Loucy (cell line): ENCODE measurements around the gene IPMK.

Experiments used
- H2AFZ ChIP-seq: fragments of 200-600 bp; sonication (generic); 2 replicates; pipeline ENCODE4 v1.6.0; 2016; ENCODE audit warnings: antibody characterized with exemption, mild to moderate bottlenecking, low read length, moderate library complexity
- H3F3A ChIP-seq: fragments of 200-600 bp; 2 replicates; pipeline ENCODE4 v1.6.0; 2016; ENCODE audit warnings: antibody characterized with exemption, low read depth, mild to moderate bottlenecking
- H3K27me3 ChIP-seq: fragments of 200-600 bp; sonication (generic); 2 replicates; pipeline ENCODE4 v1.6.1; 2014; ENCODE audit warnings: low read length, mild to moderate bottlenecking; ENCODE audit not compliant: insufficient read depth, poor library complexity, severe bottlenecking
- H3K36me3 ChIP-seq: fragments of 200-600 bp; sonication (generic); 2 replicates; pipeline ENCODE4 v1.6.1; 2016; ENCODE audit warnings: low read length; ENCODE audit not compliant: insufficient read depth
- H3K4me1 ChIP-seq: fragments of 200-600 bp; sonication (generic); 2 replicates; pipeline ENCODE4 v1.5.1; 2014; ENCODE audit warnings: low read length, mild to moderate bottlenecking; ENCODE audit not compliant: insufficient read depth, poor library complexity, severe bottlenecking
- H3K4me2 ChIP-seq: fragments of 200-600 bp; sonication (generic); 2 replicates; pipeline ENCODE4 v1.6.0; 2014; ENCODE audit warnings: antibody characterized with exemption, low read length, low read depth, mild to moderate bottlenecking; ENCODE audit not compliant: poor library complexity, severe bottlenecking
- H3K4me3 ChIP-seq: fragments of 200-600 bp; sonication (generic); 2 replicates; pipeline ENCODE4 v1.5.1; 2014; ENCODE audit warnings: low read length, mild to moderate bottlenecking, mixed read lengths; ENCODE audit not compliant: poor library complexity, severe bottlenecking
- H3K79me2 ChIP-seq: fragments of 200-600 bp; sonication (generic); 2 replicates; pipeline ENCODE4 v1.6.1; 2014; ENCODE audit warnings: low read length; ENCODE audit not compliant: insufficient read depth
- H3K9ac ChIP-seq: fragments of 200-600 bp; sonication (generic); 2 replicates; pipeline ENCODE4 v1.6.0; 2014; ENCODE audit warnings: mild to moderate bottlenecking, low read depth, low read length, moderate library complexity; ENCODE audit not compliant: poor library complexity, severe bottlenecking
- H3K9me2 ChIP-seq: fragments of 200-600 bp; sonication (generic); replicated peaks from 2 replicates; pipeline ENCODE4 v1.6.1; 2016; ENCODE audit warnings: low read depth, low read length, mixed read lengths
- H3K9me3 ChIP-seq: fragments of 200-600 bp; sonication (generic); 2 replicates; pipeline ENCODE4 v1.6.1; 2014; ENCODE audit warnings: mild to moderate bottlenecking, antibody characterized with exemption, low read length, low read depth; ENCODE audit not compliant: insufficient read depth
- H4K20me1 ChIP-seq: fragments of 200-600 bp; sonication (generic); 2 replicates; pipeline ENCODE4 v1.6.0; 2014; ENCODE audit warnings: antibody characterized with exemption, low read length, mild to moderate bottlenecking; ENCODE audit not compliant: insufficient read depth, poor library complexity, severe bottlenecking
- EZH2phosphoT487 ChIP-seq: fragments of 200-600 bp; IDR thresholded peaks from 2 replicates; pipeline ENCODE4 v1.6.1; 2018; ENCODE audit warnings: antibody characterized with exemption, mild to moderate bottlenecking, moderate library complexity, borderline replicate concordance
- TF ChIP-seq, protein P1 (sequence below): fragments of 200-600 bp; sonication (generic); conservative IDR thresholded peaks from 2 replicates; pipeline ENCODE4 v1.5.1; 2014; ENCODE audit warnings: mild to moderate bottlenecking, antibody characterized with exemption, low read length

The IPMK gene

DNA sequence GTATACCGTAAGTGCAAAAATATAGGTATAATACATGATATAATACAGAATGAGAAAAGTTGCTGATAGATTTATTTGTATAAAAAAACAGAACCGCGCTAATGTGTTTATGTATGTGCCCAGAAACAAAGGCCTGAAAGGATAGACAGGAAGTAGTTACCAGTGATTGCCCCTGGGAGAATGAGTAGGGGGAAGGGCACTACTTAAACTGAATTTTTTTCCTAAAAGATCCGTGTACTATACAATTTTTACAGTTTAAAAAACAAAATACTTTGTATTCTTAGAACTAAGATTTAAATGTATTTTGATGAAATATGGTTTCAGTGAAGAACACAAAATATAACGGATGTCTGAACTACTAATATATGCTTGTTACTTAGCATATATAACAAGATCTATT lies 2.9 kb downstream of the IPMK start:
- no peaks in the 10 kb centered on the region for H3K9me2 ChIP-seq
- H3K4me3 ChIP-seq = peak overlapping the region; percentile 85
- no peak for TF ChIP-seq EZH2phosphoT487
- TF ChIP-seq, protein P1, sequence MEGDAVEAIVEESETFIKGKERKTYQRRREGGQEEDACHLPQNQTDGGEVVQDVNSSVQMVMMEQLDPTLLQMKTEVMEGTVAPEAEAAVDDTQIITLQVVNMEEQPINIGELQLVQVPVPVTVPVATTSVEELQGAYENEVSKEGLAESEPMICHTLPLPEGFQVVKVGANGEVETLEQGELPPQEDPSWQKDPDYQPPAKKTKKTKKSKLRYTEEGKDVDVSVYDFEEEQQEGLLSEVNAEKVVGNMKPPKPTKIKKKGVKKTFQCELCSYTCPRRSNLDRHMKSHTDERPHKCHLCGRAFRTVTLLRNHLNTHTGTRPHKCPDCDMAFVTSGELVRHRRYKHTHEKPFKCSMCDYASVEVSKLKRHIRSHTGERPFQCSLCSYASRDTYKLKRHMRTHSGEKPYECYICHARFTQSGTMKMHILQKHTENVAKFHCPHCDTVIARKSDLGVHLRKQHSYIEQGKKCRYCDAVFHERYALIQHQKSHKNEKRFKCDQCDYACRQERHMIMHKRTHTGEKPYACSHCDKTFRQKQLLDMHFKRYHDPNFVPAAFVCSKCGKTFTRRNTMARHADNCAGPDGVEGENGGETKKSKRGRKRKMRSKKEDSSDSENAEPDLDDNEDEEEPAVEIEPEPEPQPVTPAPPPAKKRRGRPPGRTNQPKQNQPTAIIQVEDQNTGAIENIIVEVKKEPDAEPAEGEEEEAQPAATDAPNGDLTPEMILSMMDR = no peak
- peak overlapping the region; percentile 94 for H3K4me2 ChIP-seq
- H3K79me2 ChIP-seq = peaks cover 77% of the 10 kb centered on the region
- peaks cover 57% of the 10 kb centered on the region for H4K20me1 ChIP-seq
- H3K9me3 ChIP-seq = no peaks in the 10 kb centered on the region
- H3F3A ChIP-seq = no peaks in the 10 kb centered on the region
- H2AFZ ChIP-seq = no peak overlapping the region
- H3K27me3 ChIP-seq = no peaks in the 10 kb centered on the region
- H3K9ac ChIP-seq = peak overlapping the region; percentile 63
- peaks cover 33% of the 10 kb centered on the region for H3K4me1 ChIP-seq
- no peaks in the 10 kb centered on the region for H3K36me3 ChIP-seq

DNA sequence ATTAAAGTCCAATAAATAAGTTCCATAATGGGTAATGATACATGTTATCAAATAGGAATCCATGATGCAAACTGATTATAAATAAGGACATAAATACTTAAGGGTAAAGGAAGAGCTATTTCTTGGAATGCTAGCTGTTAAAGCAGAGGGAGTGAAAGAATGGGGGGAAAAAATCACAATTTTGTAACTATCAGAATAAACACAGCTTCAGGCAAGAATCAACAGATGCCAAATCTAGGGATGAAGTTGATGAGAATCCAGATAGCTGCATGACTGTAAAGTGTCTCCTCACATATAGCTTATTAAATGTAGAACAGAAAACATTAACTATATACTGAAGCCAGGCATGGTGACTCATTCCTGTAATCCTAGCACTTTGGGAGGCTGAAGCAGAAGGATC lies 4.9 kb downstream of the IPMK start:
- Histone ChIP-seq H3K4me3 (peak overlapping the region; percentile 5), H3K9ac (no peak overlapping the region), H3F3A (no peaks in the 10 kb centered on the region), H2AFZ (no peak overlapping the region), H3K27me3 (no peaks in the 10 kb centered on the region), H3K9me2 (no peaks in the 10 kb centered on the region), H3K36me3 (peaks cover 6% of the 10 kb centered on the region; the same call in 1 of the 2 replicates), H3K4me2 (peak overlapping the region; percentile 94), H3K79me2 (peaks cover 89% of the 10 kb centered on the region), H4K20me1 (peaks cover 65% of the 10 kb centered on the region), H3K9me3 (no peaks in the 10 kb centered on the region), H3K4me1 (peaks cover 27% of the 10 kb centered on the region)
- TF ChIP-seq, protein P1 = no peak
- no peak for TF ChIP-seq EZH2phosphoT487

DNA sequence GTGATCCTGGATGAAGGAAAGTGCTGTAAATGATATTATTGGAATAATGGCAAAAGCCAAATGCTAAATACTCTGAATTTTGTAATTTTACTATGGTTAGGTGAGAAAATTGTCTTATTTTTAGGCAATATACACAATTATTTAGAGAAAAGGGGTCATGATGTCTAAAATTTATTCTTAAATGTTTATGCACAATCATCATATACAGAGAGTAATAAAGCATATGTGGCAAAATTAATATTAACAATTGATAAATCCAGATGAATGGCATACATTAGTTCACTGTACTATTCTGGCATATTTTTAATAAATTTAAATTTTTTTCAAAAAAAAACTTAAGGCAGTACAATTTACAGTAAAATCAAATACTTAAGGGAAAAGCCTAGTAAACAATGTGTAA lies 7.4 kb downstream of the IPMK start:
- Histone ChIP-seq H3K4me2 (peak overlapping the region; percentile 38), H3K9me3 (no peaks in the 10 kb centered on the region), H3K79me2 (peaks cover 81% of the 10 kb centered on the region), H3K36me3 (peaks cover 12% of the 10 kb centered on the region; the same call in 1 of the 2 replicates), H3K4me3 (no peak overlapping the region), H3K9me2 (no peaks in the 10 kb centered on the region), H3F3A (no peaks in the 10 kb centered on the region), H3K9ac (no peak overlapping the region), H4K20me1 (peaks cover 50% of the 10 kb centered on the region), H3K4me1 (peaks cover 23% of the 10 kb centered on the region), H3K27me3 (no peaks in the 10 kb centered on the region), H2AFZ (no peak overlapping the region)
- TF ChIP-seq, protein P1 = no peak
- no peak for TF ChIP-seq EZH2phosphoT487
